HAP-1 (cell line): ENCODE results near the gene FLT3LG.
"Not testable (repeated sequence)": the region's sequence is repeated elsewhere in the genome, so short reads cannot be mapped to it uniquely, and the experiment has no call there.

Source experiments
- DNase-seq, 2 experiments: peaks; one replicate each; pipeline ENCODE4 v3.0.0-alpha.2; 2016 to 2020; ENCODE audit warnings: low spot score in 2 of 2
- H3K27me3 ChIP-seq: fragments of 250-450 bp; sonication (Bioruptor Pico); 2 replicates; pipeline ENCODE4 v1.5.1; 2020; ENCODE audit warnings: low read depth, mild to moderate bottlenecking, moderate library complexity
- H3K36me3 ChIP-seq: fragments of 250-450 bp; sonication (Bioruptor Pico); replicated peaks from 2 replicates; pipeline ENCODE4 v1.5.1; 2020; ENCODE audit warnings: mild to moderate bottlenecking
- H3K4me1 ChIP-seq: fragments of 250-450 bp; sonication (Bioruptor Pico); 2 replicates; pipeline ENCODE4 v1.5.1; 2020; ENCODE audit warnings: mild to moderate bottlenecking
- H3K4me3 ChIP-seq: fragments of 250-450 bp; sonication (Bioruptor Pico); 2 replicates; pipeline ENCODE4 v1.5.1; 2020; ENCODE audit warnings: mild to moderate bottlenecking, moderate library complexity
- H3K9me3 ChIP-seq: fragments of 250-450 bp; sonication (Bioruptor Pico); 2 replicates; pipeline ENCODE4 v1.5.1; 2020; ENCODE audit warnings: mild to moderate bottlenecking, moderate library complexity
- in situ Hi-C: fragments of 300-500 bp; cut with MboI; formaldehyde crosslinking; loops from 3 replicates; pipeline ENCODE4 v1.14.3; 2020; ENCODE audit warnings: low sequenced_read_pairs, inconsistent platforms, mixed read lengths

The FLT3LG gene

DNA sequence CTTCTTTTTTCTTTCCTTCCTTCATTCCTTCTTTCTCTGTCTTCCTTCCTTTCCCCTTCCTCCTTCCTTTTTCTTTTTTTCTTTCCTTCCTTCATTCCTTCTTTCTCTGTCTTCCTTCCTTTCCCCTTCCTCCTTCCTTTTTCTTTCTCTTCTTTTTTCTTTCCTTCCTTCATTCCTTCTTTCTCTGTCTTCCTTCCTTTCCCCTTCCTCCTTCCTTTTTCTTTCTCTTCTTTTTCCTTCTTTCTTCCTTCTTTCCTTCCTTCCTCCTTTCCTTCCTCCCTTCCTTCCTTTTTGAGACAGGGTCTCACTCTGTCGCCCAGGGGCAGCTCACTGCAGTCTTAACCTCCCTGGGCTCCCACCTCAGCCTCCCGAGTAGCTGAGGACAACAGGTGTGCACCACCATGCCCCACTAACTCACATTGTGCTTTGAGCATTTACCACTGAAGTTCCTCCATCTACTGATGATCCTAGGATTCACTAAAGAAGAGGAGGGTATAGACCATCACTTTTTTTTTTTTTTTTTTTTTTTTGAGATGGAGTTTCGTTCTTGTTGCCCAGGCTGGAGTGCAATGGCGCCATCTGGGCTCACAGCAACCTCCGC, 29.8 kb upstream of the FLT3LG start:
- Histone ChIP-seq H3K27me3 (peaks cover 26% of the 10 kb centered on the region), H3K36me3 (peaks cover 22% of the 10 kb centered on the region), H3K4me1 (peaks cover 11% of the 10 kb centered on the region)
- H3K4me3 ChIP-seq, in situ Hi-C loops, DNase-seq, H3K9me3 ChIP-seq: not testable (repeated sequence)

GRCh38 chr19:49445997-49446396, 28.0 kb upstream of the FLT3LG start:
- Histone ChIP-seq H3K4me1 (peaks cover 7% of the 10 kb centered on the region), H3K36me3 (peaks cover 33% of the 10 kb centered on the region), H3K9me3 (no peaks in the 10 kb centered on the region), H3K27me3 (peaks cover 10% of the 10 kb centered on the region), H3K4me3 (no peak overlapping the region)
- no peak for DNase-seq
- in situ Hi-C loops = no loop called here

DNA sequence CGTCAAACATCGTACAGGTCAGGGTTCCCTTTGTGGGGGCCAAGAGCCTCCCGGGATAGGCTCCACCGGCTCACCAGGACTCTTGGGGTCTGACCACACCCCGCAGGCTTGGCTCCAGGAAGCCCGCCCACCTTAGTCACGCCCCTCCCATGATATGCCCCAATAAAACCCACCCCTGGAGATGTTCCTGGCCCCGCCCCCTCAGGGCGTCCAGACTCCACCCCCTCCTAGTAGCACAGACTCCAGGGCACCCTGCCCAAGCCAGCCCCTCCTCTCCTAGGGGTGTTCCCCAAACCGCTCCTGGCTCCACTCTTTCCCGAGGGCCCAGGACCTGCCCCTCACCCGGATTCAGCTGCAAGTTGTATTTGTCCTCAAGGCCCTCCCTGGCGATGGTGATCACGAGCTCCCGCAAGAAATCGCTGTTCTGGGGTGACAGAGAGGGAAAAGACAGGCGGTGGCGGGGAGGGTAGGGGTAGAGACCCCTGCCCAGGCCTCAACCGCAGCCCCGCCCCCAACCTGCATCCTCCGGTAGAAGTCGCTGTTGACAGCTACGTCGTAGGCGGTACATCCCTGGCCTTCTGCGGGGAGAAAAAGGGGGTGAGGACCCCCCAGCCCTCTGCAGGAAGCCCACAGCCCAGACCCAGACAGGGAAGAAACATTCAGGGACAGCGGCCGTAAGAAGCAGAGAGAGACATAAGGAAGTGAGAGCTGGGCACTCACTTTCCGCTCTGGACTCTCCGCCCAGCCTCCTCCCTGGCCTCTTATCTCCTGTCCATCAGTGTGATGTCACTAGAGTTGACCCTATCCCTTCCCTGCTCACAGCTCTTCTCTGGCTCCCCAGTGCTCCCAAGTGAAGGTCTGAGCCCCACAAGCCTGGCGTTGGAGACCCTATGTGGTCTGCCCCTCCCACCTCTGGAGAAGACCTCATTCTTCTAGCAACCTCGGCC, 26.3 kb upstream of the FLT3LG start:
- in situ Hi-C loops = no loop called here
- Histone ChIP-seq H3K9me3 (no peaks in the 10 kb centered on the region), H3K27me3 (no peaks in the 10 kb centered on the region), H3K4me1 (no peaks in the 10 kb centered on the region), H3K36me3 (peaks cover 33% of the 10 kb centered on the region), H3K4me3 (no peak overlapping the region)
- peak; percentile 42 to 83 for DNase-seq

- in situ Hi-C loops = no loop called here
Measured at GRCh38 chr19:49448432-49448786, 25.6 kb upstream of the FLT3LG start.

DNA sequence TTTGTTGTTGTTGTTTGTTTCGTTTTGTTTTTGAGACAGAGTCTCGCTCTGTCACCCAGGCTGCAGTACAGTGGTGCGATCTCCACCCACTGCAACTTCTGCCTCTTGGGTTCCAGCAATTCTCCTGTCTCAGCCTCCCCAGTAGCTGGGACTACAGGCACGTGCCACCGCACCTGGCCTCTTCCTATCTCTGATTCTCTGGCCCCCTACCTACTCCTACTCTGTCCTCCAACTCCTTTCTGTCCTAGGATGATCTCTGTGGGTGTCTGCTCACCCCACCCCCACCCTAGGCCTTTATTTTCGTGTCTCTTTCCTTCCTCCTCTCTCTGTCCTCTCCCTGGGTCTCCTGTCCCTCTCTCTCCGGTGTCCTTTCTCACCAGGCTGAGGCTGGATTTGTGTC, 23.6 kb upstream of the FLT3LG start:
- DNase-seq = no peak
- peaks cover 33% of the 10 kb centered on the region for H3K36me3 ChIP-seq
- in situ Hi-C loops = no loop called here
- peaks cover 3% of the 10 kb centered on the region; the same call in 1 of the 2 replicates for H3K4me1 ChIP-seq
- no peaks in the 10 kb centered on the region for H3K9me3 ChIP-seq
- H3K27me3 ChIP-seq = no peaks in the 10 kb centered on the region
- H3K4me3 ChIP-seq = peak overlapping the region; percentile 79

More at GRCh38 chr19:49448432-49448786, 25.6 kb upstream of the FLT3LG start:
- Histone ChIP-seq H3K9me3 (no peaks in the 10 kb centered on the region), H3K4me3 (no peak overlapping the region), H3K4me1 (no peaks in the 10 kb centered on the region), H3K36me3 (peaks cover 33% of the 10 kb centered on the region), H3K27me3 (no peaks in the 10 kb centered on the region)
- DNase-seq = no peak

GRCh38 chr19:49451430-49452181, 22.4 kb upstream of the FLT3LG start, which contains the start of gene PIH1D1:
Gene PIH1D1, minus strand, starts transcription at chr19:49451814. Its CDS starts 240 bp downstream, at chr19:49451574.
- Histone ChIP-seq H3K36me3 (peaks cover 32% of the 10 kb centered on the region), H3K4me1 (peaks cover 3% of the 10 kb centered on the region; the same call in 1 of the 2 replicates)
- in situ Hi-C loops = no loop called here

DNA sequence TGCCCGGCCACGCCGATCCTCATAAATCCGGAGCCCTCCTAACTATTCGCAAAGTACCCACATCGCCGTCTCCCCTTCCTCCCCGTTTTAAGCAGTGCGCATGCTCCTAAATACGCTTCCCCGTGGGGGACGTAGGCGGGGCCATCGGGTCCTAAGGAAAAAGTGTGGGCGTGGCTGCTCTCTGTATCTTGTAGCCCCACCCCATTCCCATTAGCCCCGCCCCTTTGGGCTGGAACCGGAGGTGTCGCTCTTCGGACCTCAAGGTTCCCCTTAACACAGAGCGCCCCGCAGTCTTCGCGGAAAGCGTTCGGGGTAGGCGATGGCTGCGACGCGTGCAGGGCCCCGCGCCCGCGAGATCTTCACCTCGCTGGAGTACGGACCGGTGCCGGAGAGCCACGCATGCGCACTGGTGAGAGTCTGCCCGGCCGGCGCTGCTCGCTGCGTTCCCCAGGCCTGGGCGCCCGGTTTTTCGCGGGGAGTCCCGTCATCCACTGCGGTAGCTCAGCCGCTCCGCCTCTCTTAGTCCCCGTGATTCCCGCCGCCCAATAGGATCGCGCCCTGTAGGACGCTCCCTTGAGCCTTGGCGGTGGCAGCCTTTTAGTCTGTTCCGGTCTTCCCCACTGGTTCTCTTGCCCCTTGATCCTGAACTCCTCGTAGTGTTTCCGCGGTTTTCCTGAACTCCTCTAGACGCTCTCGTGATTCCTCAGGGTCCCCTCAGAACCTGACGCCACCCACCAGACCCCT, 20.8 kb upstream of the FLT3LG start, which contains the start of gene ALDH16A1:
Gene ALDH16A1 (plus strand): TSS at position 213 of the 744 bp plus-strand sequence. CDS start 107 bp downstream, at position 320.
- Histone ChIP-seq H3K4me3 (peak within 1 kb of the TSS; percentile 90), H3K27me3 (no peaks in the 10 kb centered on the region), H3K36me3 (peaks cover 21% of the 10 kb centered on the region), H3K9me3 (no peaks in the 10 kb centered on the region), H3K4me1 (peaks cover 3% of the 10 kb centered on the region; the same call in 1 of the 2 replicates)
- peak; percentile 96 to 98 for DNase-seq
- in situ Hi-C loops = no loop called here

More at GRCh38 chr19:49451430-49452181, 22.4 kb upstream of the FLT3LG start, which contains the start of gene PIH1D1:
- Histone ChIP-seq H3K27me3 (no peaks in the 10 kb centered on the region), H3K4me3 (peak within 1 kb of the TSS; percentile 90), H3K9me3 (no peaks in the 10 kb centered on the region)
- peak; percentile 98 for DNase-seq

- Histone ChIP-seq H3K36me3 (peaks cover 15% of the 10 kb centered on the region), H3K27me3 (no peaks in the 10 kb centered on the region), H3K4me1 (peaks cover 3% of the 10 kb centered on the region; the same call in 1 of the 2 replicates), H3K9me3 (no peaks in the 10 kb centered on the region), H3K4me3 (peak overlapping the region; percentile 90)
- in situ Hi-C loops = no loop called here
- DNase-seq = no peak
Measured at GRCh38 chr19:49453757-49454240, 20.2 kb upstream of the FLT3LG start.

GRCh38 chr19:49455773-49456172, 18.2 kb upstream of the FLT3LG start:
- in situ Hi-C loops = no loop called here
- H3K27me3 ChIP-seq = no peaks in the 10 kb centered on the region
- peaks cover 3% of the 10 kb centered on the region; the same call in 1 of the 2 replicates for H3K4me1 ChIP-seq
- H3K9me3 ChIP-seq = no peaks in the 10 kb centered on the region
- DNase-seq = no peak
- H3K4me3 ChIP-seq = no peak overlapping the region
- no peaks in the 10 kb centered on the region; the same call in 1 of the 2 replicates for H3K36me3 ChIP-seq

- Histone ChIP-seq H3K36me3 (no peaks in the 10 kb centered on the region; the same call in 1 of the 2 replicates), H3K4me1 (peaks cover 3% of the 10 kb centered on the region; the same call in 1 of the 2 replicates), H3K9me3 (no peaks in the 10 kb centered on the region), H3K4me3 (no peak overlapping the region), H3K27me3 (no peaks in the 10 kb centered on the region)
- no peak for DNase-seq
- in situ Hi-C loops = no loop called here
Measured at GRCh38 chr19:49456326-49456725, 17.7 kb upstream of the FLT3LG start.

- in situ Hi-C loops = no loop called here
- Histone ChIP-seq H3K27me3 (no peaks in the 10 kb centered on the region), H3K4me1 (peaks cover 3% of the 10 kb centered on the region; the same call in 1 of the 2 replicates), H3K9me3 (no peaks in the 10 kb centered on the region), H3K4me3 (no peak overlapping the region), H3K36me3 (no peaks in the 10 kb centered on the region; the same call in 1 of the 2 replicates)
- DNase-seq = no peak
Measured at GRCh38 chr19:49458567-49458903, 15.5 kb upstream of the FLT3LG start.

DNA sequence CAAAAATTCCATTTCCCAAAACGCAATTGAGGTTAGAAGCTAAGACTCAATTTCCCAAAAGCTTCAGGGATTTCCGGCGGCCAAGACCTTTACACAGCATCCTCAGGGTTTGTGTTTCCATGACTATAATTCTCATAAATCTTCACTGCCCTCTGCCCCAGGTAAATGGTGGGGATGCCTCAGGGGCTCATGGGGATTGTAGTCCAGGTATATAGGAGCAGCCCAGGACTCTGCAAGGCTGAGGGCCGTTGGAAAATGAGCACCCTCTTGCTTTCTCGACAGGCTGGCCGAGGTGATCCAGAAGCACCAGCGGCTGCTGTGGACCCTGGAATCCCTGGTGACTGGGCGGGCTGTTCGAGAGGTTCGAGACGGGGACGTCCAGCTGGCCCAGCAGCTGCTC, 14.6 kb upstream of the FLT3LG start:
- no peaks in the 10 kb centered on the region for H3K4me1 ChIP-seq
- no peak overlapping the region for H3K4me3 ChIP-seq
- no peaks in the 10 kb centered on the region for H3K27me3 ChIP-seq
- no peaks in the 10 kb centered on the region; the same call in 1 of the 2 replicates for H3K36me3 ChIP-seq
- in situ Hi-C loops = no loop called here
- no peaks in the 10 kb centered on the region for H3K9me3 ChIP-seq
- no peak for DNase-seq

DNA sequence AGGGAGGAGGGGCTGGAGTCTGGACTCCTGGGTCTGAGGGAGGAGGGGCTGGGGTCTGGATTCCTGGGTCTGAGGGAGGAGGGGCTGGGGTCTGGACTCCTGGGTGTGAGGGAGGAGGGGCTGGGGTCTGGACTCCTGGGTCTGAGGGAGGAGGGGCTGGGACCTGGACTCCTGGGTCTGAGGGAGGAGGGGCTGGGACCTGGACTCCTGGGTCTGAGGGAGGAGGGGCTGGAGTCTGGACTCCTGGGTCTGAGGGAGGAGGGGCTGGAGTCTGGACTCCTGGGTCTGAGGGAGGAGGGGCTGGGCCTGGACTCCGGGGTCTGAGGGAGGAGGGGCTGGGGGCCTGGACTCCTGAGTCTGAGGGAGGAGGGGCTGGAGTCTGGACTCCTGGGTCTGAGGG, 12.9 kb upstream of the FLT3LG start:
- H3K9me3 ChIP-seq, H3K4me1 ChIP-seq, H3K36me3 ChIP-seq, H3K27me3 ChIP-seq, H3K4me3 ChIP-seq, in situ Hi-C loops, DNase-seq: not testable (repeated sequence)
